Measurements from ENCODE around the gene AUTS2.

AUTS2 gene

GRCh38 chr7:69893906-69894305 lies 295.6 kb downstream of the AUTS2 start:
- no peak for DNase-seq (ENCODE audit: low read depth)

GRCh38 chr7:69895446-69895845 lies 297.2 kb downstream of the AUTS2 start:
- no peak for DNase-seq (ENCODE audit: low read depth)

- DNase-seq (ENCODE audit: low read depth) = no peak
Observed at GRCh38 chr7:69896121-69896520, 297.8 kb downstream of the AUTS2 start.

- no peak for DNase-seq (ENCODE audit: low read depth)
Observed at GRCh38 chr7:69898189-69898588, 299.9 kb downstream of the AUTS2 start.

GRCh38 chr7:69903410-69903809 lies 305.1 kb downstream of the AUTS2 start:
- DNase-seq (ENCODE audit: low read depth) = no peak

GRCh38 chr7:69906283-69906995 lies 308.2 kb downstream of the AUTS2 start:
- DNase-seq (ENCODE audit: low read depth) = no peak

- no peak for DNase-seq (ENCODE audit: low read depth)
Observed at GRCh38 chr7:69907720-69908119, 309.4 kb downstream of the AUTS2 start.

- DNase-seq (ENCODE audit: low read depth) = no peak
Observed at GRCh38 chr7:69908454-69908853, 310.2 kb downstream of the AUTS2 start.

GRCh38 chr7:69910150-69910549 lies 311.9 kb downstream of the AUTS2 start:
- DNase-seq (ENCODE audit: low read depth) = no peak

- no peak for DNase-seq (ENCODE audit: low read depth)
Observed at GRCh38 chr7:69911337-69911736, 313.1 kb downstream of the AUTS2 start.

GRCh38 chr7:69912141-69912540 lies 313.9 kb downstream of the AUTS2 start:
- DNase-seq (ENCODE audit: low read depth) = no peak

GRCh38 chr7:69912846-69913245 lies 314.6 kb downstream of the AUTS2 start:
- DNase-seq (ENCODE audit: low read depth) = no peak

GRCh38 chr7:69919426-69920111 lies 321.3 kb downstream of the AUTS2 start:
- DNase-seq (ENCODE audit: low read depth) = no peak

- DNase-seq (ENCODE audit: low read depth) = no peak
Observed at GRCh38 chr7:69920797-69921196, 322.5 kb downstream of the AUTS2 start.

- DNase-seq (ENCODE audit: low read depth) = no peak
Observed at GRCh38 chr7:69922026-69922803, 323.9 kb downstream of the AUTS2 start.

- no peak for DNase-seq (ENCODE audit: low read depth)
Observed at GRCh38 chr7:69927461-69927860, 329.2 kb downstream of the AUTS2 start.

- DNase-seq (ENCODE audit: low read depth) = no peak
Observed at GRCh38 chr7:69928621-69929020, 330.3 kb downstream of the AUTS2 start.

GRCh38 chr7:69929622-69930021 lies 331.3 kb downstream of the AUTS2 start:
- DNase-seq (ENCODE audit: low read depth) = no peak

GRCh38 chr7:69932034-69932628 lies 333.9 kb downstream of the AUTS2 start:
- DNase-seq (ENCODE audit: low read depth) = no peak

- DNase-seq (ENCODE audit: low read depth) = no peak
Observed at GRCh38 chr7:69934144-69934903, 336.0 kb downstream of the AUTS2 start.

- no peak for DNase-seq (ENCODE audit: low read depth)
Observed at GRCh38 chr7:69935107-69935506, 336.8 kb downstream of the AUTS2 start.

GRCh38 chr7:69937097-69937496 lies 338.8 kb downstream of the AUTS2 start:
- DNase-seq (ENCODE audit: low read depth) = no peak
